Activated T-cell treated with anti-CD3 and anti-CD28 coated beads, Interleukin-2, amount 50 U/mL, for 1 hour (primary cell): Measurements from ENCODE around the gene HLTF.
"Not testable (repeated sequence)": the region's sequence is repeated elsewhere in the genome, so short reads cannot be mapped to it uniquely, and the experiment has no call there.

Source experiments
- DNase-seq: peaks from one replicate; pipeline ENCODE4 v3.0.0-alpha.2; 2020

HLTF gene, protein sequence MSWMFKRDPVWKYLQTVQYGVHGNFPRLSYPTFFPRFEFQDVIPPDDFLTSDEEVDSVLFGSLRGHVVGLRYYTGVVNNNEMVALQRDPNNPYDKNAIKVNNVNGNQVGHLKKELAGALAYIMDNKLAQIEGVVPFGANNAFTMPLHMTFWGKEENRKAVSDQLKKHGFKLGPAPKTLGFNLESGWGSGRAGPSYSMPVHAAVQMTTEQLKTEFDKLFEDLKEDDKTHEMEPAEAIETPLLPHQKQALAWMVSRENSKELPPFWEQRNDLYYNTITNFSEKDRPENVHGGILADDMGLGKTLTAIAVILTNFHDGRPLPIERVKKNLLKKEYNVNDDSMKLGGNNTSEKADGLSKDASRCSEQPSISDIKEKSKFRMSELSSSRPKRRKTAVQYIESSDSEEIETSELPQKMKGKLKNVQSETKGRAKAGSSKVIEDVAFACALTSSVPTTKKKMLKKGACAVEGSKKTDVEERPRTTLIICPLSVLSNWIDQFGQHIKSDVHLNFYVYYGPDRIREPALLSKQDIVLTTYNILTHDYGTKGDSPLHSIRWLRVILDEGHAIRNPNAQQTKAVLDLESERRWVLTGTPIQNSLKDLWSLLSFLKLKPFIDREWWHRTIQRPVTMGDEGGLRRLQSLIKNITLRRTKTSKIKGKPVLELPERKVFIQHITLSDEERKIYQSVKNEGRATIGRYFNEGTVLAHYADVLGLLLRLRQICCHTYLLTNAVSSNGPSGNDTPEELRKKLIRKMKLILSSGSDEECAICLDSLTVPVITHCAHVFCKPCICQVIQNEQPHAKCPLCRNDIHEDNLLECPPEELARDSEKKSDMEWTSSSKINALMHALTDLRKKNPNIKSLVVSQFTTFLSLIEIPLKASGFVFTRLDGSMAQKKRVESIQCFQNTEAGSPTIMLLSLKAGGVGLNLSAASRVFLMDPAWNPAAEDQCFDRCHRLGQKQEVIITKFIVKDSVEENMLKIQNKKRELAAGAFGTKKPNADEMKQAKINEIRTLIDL

DNA sequence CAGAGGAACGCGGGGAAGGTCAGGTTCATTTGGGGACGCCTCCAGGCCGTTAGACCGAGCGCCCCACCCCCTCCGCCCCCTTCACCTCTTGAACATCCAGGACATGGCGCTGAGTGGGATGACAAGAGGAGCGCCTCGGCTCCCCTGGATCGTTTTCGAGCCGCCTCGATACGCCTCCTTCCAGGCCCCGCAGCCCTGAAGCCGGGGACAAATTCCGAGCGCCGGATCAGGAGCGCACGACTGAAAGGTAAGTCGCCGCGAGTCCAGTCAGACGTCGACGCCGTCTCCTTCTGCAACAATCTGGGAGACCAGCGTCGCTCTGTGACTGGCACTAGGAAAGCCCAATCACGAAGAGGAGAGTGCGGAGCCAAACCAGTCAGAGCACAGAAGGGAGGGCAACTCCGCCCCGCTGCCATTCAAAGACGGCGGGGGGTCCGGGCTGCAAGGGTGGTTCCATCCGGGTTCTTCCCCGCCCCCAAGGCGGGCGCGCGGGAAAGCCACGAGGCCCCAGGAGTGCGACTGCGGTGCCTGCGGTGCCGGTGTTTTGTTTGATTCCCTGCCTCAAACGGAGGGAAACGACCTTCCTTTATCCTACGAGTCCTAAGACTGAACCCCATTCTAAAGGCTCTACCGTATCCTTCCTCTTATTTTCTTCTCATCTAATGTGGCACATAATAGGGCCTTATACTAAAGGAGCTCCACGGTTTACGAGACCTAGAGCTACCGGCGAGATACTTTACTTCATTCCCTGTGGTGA is at the start of gene HLTF:
Gene HLTF, minus strand, starts transcription at position 302 of the 757 bp plus-strand sequence. Its CDS starts 197 bp downstream, at position 105.
- peak; percentile 89 for DNase-seq

DNA sequence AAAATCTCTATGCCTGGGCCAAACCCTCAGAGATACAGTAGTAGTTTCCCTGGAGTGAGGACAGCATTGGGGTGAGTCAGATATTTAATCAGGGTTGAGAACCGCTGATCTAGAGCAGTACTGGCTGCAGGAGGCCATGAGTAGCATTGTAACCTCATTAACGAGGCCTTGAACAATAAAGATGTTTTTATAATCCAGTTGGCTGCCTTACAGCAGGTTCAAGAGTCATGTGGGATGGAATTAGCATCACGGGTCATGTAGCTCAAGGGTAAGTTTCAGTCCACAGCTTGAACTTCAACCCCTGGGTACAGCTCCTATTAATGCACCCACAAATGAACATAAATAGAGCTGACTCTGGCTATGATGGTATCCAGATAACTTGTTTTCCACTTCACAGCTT is 48.2 kb upstream of the HLTF start:
- no peak for DNase-seq

DNA sequence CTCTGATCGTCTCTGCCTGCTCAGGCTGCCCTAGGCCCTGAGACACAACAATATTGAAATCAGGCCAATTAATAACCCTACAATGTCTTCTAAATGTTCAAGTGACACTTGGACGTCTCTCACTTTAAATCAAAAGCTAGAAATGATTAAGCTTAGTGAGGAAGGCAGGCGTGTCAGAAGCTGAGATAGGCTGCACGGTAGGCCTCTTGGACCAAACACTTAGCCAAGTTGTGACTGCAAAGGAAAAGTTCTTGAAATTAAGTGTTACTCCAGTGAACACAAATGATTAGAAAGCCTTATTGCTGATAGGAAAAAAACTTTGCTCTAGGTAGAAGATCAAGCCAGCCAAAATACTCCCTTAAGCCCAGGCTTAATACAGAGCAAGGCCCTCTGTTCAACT is 45.3 kb upstream of the HLTF start:
- no peak for DNase-seq

DNA sequence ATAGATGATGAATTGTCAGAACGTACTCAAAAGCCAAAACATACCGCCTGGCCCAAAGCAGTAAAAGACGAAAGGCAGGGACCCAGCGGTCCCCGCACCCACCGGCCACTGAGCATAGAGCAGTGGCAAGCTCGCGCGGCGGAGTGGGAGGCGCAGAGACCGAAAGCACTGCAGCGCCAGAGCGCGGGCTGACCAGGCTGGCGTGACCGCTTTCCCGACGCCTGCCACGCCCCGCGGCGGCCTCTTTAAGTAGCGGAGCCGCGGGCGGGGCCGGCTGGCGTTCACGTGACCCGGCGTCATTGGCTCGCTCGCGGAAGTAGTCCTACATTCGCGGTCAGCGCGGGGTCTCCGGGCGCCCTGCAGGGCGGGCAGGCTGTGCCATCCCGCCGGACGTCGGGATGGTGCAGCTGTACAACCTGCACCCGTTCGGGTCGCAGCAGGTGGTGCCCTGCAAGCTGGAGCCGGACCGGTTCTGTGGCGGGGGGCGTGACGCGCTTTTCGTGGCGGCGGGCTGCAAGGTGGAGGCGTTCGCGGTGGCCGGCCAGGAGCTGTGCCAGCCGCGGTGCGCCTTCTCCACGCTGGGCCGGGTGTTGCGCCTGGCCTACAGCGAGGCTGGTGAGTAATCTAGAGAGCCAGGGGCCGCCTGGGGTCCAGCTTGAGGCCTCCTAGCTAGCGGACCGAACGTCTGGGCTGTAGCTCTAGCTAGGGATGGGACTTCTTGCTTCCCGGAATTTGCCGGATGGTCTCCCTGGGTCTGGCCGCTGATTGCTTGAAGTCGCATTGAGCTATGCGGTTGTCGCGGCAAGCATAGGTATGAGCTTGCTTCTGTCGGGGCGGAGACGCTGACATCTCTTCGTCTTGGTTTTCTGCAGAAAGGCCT is 43.2 kb upstream of the HLTF start, which contains the start of gene HPS3:
Gene HPS3, plus strand, starts transcription at position 313 of the 880 bp plus-strand sequence. Its CDS starts 86 bp downstream, at position 399.
- peak; percentile 82 for DNase-seq

DNA sequence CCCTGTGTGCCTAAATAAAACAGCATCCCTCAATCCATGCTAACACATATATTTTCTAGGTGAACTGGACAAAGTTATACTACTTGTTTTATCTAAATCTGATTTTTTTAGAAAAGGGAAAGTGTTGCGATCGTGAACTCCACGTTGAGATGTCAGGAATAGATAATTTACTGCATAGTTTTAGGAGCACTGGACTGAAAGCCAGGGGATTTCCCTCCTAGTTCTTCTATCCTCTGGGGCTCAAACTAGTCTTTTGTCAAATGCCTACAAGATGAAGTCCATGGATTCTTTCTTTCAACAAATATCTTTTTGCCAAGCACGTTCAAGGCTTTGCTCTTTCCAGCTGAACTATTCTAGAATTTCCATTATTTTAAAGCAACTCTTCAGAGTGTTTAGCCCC is 42.5 kb upstream of the HLTF start:
- DNase-seq: no peak

DNA sequence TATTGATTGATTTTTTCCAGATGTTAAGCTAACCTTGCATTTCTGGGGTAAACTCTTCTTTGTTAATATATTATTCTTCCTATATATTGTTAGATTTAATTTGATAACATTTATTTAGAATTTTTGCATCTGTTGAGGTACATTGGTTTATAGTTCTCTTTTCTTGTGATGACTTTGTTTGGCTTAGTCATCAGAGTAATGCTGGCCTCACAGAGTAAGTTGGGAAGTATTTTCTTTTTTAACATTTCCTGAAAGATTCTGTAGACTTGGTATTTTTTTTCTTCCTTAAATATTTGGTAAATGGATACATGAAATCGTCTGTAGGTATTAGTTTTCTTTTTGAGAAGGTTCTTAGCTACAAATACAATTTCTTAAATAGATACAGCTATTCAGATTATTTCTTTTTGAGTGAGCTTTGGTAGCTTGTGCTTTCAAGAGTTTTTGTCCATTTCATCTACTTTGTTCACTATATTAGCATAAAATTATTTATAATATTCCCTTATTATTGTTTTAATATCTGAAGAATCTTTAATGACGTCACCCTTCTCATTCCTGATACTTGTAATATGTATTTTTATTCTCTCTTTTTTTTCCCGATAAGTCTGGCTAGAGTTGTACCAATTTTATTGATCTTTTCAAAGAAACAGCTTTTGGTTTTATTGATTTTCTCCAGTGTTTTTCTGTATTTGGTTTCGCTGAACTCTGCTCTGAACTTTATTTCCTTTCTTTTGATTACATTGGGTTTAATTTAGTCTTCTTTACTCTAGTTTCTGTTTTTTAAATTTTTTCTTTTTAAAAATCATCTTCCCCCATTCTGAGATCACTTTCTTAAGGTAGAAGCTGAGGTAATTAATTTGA is 36.6 kb upstream of the HLTF start:
- no peak for DNase-seq

DNA sequence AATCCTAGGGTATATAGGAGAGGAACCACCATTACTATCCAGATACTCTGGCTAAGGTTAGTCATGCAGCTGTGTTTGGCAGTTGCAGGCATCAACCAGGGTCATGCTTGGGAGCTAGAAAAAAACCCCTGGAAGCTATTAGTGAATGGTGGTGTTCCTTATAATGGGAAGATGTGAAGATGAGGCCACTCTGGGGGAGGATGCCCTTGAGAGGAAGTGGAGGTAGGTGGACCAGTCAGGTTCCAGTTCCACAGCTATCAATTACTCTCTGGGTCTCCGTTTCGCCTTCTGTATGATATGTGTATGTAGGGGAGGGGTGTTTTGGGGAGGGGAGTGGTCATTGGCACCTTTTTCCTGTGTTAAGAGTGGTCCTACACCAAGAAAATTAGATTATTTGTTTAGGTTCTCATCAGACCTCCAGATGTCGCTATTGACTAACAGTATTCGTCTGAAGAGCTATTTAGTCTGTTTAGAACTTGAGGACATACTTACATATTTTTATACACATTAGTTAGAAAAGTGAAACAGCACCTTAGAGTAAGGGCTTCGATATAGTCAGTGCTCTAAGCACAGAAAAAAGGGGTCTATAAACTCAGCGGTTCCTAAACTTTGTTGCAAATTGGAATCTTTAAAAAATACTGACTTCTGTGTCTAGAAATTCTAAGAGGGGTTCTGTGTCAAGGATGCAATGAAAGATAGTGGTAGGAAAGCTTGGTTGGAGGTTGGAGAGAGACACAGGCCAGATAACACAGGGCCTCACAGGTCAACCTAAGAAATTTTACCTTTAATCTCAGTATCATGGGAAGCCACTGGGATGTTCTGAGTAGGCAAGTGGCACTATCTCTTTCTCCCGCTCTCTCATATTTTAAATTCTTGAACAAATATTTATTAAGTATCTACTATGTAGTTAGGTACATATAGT is 34.0 kb upstream of the HLTF start:
- DNase-seq: no peak

DNA sequence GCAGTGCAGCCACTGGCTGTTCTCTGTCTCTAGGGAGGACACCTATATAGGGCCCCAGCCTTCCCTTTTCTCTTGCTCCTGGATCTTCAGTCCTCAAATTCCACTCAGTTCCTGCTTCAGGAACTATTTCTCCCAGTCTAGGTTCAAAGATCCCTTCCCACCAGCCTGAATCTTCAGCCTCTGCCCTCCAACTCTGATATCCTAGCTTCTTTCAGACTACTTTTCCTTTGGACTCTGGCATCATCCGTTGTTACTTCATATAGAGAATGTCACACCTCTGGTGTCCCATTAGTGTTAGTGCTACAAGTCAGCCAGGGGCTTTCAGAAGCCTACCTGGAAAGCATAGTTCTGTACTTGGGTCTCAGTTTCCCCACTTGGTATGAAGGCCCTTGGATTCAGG is 33.1 kb upstream of the HLTF start:
- no peak for DNase-seq

DNA sequence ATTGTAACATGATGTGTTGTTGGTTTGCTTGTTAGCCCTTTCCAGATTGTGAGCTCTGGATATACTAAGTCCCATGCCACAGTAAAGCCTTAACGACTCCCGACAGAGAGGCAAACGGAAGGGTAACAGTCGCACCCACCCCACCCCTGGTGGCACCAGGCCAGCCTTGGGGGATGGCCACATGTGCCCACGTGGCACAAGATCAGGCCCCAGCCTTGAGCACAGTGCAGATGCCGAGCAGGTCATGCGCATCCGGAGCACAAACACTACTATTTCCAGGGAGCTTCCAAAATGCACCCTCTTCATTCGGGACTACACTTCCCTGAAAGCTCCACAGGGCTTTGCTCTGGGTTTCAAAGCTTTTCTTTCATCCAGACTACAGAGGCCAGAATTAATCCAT is 32.4 kb upstream of the HLTF start:
- no peak for DNase-seq

DNA sequence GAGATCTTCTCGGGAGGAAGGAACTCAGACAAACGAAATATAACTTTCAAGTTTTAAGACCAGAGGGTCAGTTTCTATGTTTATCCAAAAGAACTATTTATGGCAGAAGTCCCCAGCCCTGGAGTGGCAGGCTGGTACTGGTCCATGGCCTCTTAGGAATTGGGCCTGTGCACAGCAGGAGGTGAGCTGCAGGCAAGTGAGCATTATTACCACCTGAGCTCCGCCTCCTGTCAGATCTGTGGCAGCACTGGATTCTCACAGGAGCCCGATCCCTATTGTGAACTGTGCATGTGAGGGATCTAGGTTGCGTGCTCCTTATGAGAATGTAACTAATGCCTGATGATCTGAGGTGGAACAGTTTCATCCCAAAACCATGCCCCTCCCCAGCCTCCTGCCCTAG is 28.8 kb upstream of the HLTF start:
- DNase-seq: no peak

DNA sequence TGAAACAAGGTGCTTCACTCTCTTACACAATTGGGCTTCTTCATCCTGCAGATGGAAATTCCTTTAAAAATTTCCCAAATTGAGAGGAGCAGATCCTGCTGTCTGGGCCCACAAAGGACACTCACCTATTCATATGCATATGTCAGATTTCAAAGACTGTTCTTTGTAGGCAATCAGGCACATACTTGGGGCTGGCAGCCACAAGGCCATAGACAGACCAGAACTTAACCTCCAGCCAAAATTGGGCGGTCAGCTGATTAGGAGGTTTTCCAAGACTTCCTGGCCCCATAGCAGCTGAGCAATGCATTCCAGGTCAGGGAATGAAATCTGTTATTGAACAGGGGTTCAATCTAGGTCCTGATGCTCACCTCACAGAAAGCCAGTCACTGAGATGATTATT is 28.1 kb upstream of the HLTF start:
- DNase-seq: no peak

DNA sequence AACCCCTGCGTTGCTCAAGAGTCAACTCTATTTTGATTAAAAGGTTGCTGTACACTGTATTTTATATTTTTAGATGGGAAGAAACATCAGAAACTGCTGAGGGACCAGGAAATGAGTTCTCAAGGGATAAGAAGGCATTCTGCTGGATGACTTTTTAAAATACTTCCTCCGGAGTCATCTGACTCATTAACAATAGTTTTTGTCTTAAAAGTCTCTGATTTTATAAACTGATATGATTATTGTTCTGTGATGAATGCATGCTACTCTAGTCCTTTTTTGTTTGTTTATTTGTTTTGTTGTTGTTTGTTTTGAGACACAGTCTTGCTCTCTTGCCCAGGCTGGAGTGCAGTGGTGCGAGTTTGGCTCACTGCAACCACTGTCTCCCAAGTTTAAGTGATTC is 18.2 kb upstream of the HLTF start:
- DNase-seq: no peak

DNA sequence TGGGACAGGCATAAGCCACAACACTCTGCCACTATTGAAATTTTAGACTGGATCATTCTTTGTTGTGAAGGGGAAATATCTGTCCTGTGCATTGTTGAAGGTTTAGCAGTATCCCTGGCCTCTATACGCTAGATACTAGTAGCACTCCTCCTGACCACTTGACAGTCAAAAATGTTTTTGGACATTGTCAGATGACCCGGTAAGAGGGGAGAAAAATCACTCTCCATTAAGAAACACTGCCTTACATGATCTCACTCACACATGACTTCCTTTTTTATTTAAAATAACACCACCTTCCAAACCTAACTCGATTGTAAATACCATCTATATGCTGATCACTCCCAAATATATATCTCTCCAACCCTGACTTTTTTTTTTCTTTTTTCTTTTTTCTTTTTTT is 15.3 kb upstream of the HLTF start:
- no peak for DNase-seq

DNA sequence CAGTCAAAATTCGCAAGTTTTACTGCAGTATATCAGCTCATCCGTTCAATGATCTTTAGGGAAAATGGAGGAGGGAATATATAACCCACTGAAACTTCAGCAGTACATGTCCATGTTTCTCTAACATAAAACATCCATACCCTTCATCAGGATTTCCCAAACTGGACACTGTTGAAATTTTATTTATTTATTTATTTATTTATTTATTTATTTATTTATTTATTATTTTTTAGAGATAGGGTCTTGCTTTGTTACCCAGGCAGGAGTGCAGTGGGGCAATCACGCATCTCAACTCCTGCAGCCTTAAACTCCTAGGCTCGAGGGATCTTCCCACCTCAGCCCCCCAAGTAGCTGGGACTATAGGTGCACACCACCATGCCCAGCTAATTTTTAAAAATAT is 14.8 kb upstream of the HLTF start:
- DNase-seq: no peak

DNA sequence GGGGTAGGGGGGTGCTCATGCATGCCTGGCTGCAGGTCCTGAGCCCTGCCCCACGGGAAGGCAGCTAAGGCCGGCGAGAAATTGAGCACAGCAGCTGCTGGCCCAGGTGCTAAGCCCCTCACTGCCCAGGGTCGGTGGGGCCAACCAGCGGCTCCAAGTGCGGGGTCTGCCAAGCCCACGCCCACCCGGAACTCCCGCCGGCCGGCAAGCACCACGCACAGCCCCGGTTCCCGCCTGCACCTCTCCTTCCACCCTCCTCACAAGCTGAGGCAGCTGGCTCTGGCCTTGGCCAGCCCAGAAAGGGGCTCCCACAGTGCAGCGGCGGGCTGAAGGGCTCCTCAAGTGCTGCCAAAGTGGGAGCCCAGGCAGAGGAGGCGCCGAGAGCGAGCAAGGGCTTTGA is 11.7 kb upstream of the HLTF start:
- not testable (repeated sequence) for DNase-seq

DNA sequence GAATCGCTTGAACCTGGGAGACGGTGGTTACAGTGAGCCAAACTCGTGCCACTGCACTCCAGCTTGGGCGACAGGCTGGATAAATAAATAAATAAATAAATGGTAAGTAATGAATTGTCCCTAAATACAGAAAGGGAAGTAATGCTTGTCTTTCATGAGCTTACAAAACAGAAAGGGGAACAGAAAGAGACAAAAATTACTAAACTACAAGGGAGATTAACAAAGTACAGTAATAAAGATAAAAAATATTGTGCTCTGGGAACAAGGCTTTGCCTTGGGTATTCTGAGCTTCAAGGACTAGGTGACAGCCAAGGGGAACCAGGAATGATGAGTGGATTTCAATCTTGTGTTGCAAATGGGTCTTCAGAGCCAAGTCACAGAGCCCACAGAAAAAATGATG is 9.2 kb upstream of the HLTF start:
- no peak for DNase-seq

DNA sequence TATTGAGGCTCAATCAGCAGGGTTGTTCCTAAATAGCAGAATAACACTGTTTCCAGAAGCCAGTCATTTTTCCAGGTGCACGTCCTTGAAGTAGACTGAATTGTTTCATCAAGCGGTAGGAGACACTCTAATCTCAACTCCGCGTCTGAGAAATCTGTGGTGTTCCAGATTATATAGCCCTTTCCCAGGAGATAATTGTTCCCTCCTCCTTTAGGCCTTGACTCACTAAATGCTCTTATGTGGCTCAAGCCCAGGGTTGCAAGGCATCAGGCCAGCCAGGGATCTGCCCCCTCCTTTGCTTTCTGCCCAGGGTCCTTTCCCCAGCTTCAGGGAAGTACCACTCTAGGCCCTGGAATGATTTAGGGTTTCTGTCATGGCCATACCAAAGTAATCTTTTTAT is 5.7 kb upstream of the HLTF start:
- DNase-seq: no peak

DNA sequence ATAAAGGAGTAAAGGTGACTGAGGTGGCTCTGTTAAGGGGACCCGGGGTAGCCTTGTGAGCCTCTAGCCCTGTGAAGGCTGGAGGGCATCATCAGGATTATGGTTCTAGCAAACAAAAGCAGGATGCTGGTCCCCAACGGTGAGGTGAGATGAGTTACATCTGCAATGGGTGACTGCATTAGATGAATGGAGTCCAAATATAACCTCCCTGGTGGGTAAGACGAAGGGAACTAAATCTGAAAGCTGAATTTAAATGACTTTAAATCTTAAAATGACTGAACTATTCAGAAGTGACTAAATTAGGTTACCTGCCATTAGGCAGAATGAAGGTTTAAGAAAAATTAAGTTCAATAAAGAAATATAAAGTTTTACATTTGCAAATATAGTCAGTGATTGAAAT is 4.6 kb upstream of the HLTF start:
- DNase-seq: no peak

DNA sequence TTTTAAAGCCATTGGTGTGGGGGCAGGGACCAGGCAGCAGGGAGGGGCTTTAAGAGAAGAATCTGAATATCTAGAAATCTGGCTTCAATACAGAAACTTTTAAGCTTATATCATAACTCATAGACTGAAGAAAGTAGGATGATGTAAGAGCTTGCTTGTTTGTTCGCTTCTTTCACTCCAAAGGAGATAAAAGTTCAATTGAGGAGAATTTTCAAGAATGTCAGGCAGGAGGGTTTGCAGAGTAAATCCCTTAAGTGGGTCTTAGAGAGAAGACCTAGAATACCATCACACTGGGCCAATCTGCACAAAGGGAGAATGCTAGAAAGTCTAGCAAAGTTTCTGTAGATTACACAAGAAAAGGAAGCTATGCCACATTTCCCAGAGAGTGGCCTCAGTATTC is 4.1 kb upstream of the HLTF start:
- no peak for DNase-seq

DNA sequence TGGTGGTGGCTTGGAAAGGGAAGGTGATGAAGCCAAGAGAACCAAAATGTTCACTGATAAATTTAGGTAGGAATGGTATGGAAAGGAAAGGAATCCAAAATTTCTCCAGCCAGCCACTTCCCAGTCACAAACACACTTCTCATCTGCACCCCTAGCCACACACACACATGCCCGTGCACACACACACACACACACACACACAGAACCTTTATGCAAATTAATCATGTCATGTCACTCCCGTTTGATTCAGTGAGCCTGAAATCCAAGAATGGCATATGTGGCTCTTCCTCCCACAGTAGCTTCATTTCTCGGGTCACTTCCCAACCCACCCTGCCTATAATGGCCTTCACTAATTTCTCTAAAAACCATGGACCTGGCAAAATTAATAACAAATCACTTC is 3.1 kb upstream of the HLTF start:
- DNase-seq: no peak
